Adrenal gland (tissue), 12 donors: ENCODE results near the gene ZNF821. TPM values are rescaled to one million over a fixed set of nuclear protein-coding genes. Genes with fewer than 3 reads are reported as not detected.

Source experiments
- DNase-seq, 7 donors: peaks; one replicate each; pipeline ENCODE4 v3.0.0-alpha.2; 2019 to 2020
- H3K27ac ChIP-seq, 5 donors: fragments of 200-600 bp; sonication (generic) in 4 of 5; 1 replicate in 3 of 5; 2 replicates in 2 of 5; pipeline versions ENCODE4 v1.5.1 to v1.8.0; 2016 to 2020; ENCODE audit warnings: mild to moderate bottlenecking in 1 of 5
- H3K27me3 ChIP-seq: fragments of 200-600 bp; 2 replicates; pipeline ENCODE4 v1.8.0; 2021
- H3K36me3 ChIP-seq, 2 donors: fragments of 200-600 bp; replicated peaks in 1 of 2; 1 replicate in 1 of 2; 2 replicates in 1 of 2; pipeline versions ENCODE4 v1.5.1 to v1.8.0; 2018 to 2022
- H3K4me1 ChIP-seq, 2 donors: fragments of 200-600 bp; replicated peaks in 1 of 2; 1 replicate in 1 of 2; 2 replicates in 1 of 2; pipeline versions ENCODE4 v1.5.1 to v1.8.0; 2018 to 2021
- H3K4me3 ChIP-seq, 4 donors: fragments of 200-600 bp; sonication (generic) in 3 of 4; one replicate each; pipeline ENCODE4 v1.5.1; 2016 to 2018
- H3K9me3 ChIP-seq, 3 donors: fragments of 200-600 bp; sonication (generic) in 1 of 3; replicated peaks in 1 of 3; 1 replicate in 2 of 3; 2 replicates in 1 of 3; pipeline versions ENCODE4 v1.5.1 to v1.8.0; 2016 to 2021
- CTCF ChIP-seq, 6 experiments: fragments of 450-650 bp in 4 of 6; fragments of 200-600 bp in 2 of 6; sonication (generic) in 1 of 6; IDR thresholded peaks; 1 replicate in 5 of 6; 2 replicates in 1 of 6; pipeline versions ENCODE4 v1.5.1 to v1.8.0; 2016 to 2021; ENCODE audit warnings: antibody characterized with exemption in 6 of 6, mild to moderate bottlenecking in 2 of 6, moderate library complexity in 1 of 6
- POLR2A ChIP-seq, 2 donors: fragments of 450-650 bp; IDR thresholded peaks; one replicate each; pipeline ENCODE4 v1.6.1; 2017; ENCODE audit warnings: antibody characterized with exemption in 2 of 2, mild to moderate bottlenecking in 2 of 2, moderate library complexity in 1 of 2
- WGBS, 4 donors: extraction: QIAGEN DNeasy Blood & Tissue Kit in 2 of 4; methylation state at CpG; one replicate each; pipeline versions ENCODE4 v1.1.5 to v1.1.7; 2013 to 2017; 5-methylcytosine and 5-hydroxymethylcytosine counted together
- intact Hi-C, 2 donors: fragments of 100-400 bp; cut with DNase I; formaldehyde crosslinking; loops; one replicate each; pipeline versions ENCODE4 v1.14.1 to v1.15.0; 2022 to 2023
- polyA plus RNA-seq, 3 donors: library from polyadenylated mRNA; stranded (reverse); fragments of 200-250 nt in 2 of 3; fragments of 350-450 nt in 1 of 3; fragmentation: Illumina TruSeq in 1 of 3; extraction: RNeasy Lipid Tissue Mini Kit (QIAGEN cat#74804) in 1 of 3; gene quantifications; one replicate each; pipeline ENCODE4 v1.2.3, GENCODE V29; 2013 to 2014
- total RNA-seq, 9 donors: library from RNA; depleted of rRNA in 4 of 9; stranded (reverse); fragments of >200 nt in 4 of 9; fragments of 120-200 nt in 1 of 9; fragmentation: NEBNext Ultra II Directional in 1 of 9; extraction: Animal tissue kit (Norgen Biotek cat#: 25700) in 1 of 9; gene quantifications; one replicate each; pipeline versions ENCODE4 v1.1.0 to v1.2.4, GENCODE V29; 2013 to 2023
- donor health status: healthy with polysubstance abuse.
- donor health status: Bipolar disorder and iron deficiency.
- donor health status: DM: yes; HTN: yes; CAD: no.
- donor health status: DM: no; HTN: no; CAD: no.
- donor health status: DM: no; HTN: no; CAD: no.
- donor health status: DM: yes; HTN: yes; CAD: no.

The ZNF821 gene
- total and polyA plus RNA-seq, 12 donors = 4.6 to 13.1 (median 7.2) TPM

- DNase-seq = peak in 1 of 7 donors; percentile 45
- TF ChIP-seq POLR2A (IDR thresholded peaks at IDR 0.05) (no peak), CTCF (IDR thresholded peaks at IDR 0.05) (no peak)
- Histone ChIP-seq H3K4me1 (peaks cover 6 to 11% of the 10 kb centered on the region in 2 donors), H3K9me3 (no peaks in the 10 kb centered on the region), H3K27ac (no peak overlapping the region), H3K36me3 (peaks cover 0 to 47% of the 10 kb centered on the region in 2 donors), H3K4me3 (no peak overlapping the region), H3K27me3 (no peaks in the 10 kb centered on the region)
- 95 to 99% (median 96%) methylated on average over 30 to 32 of the region's 32 CpGs for WGBS, 4 donors
- intact Hi-C loops = no loop called here
Measured at GRCh38 chr16:71859762-71860521, 24.0 kb downstream of the ZNF821 start.

GRCh38 chr16:71855937-71856662 lies 27.9 kb downstream of the ZNF821 start:
- no peak overlapping the region for H3K27ac ChIP-seq
- TF ChIP-seq POLR2A (IDR thresholded peaks at IDR 0.05) (no peak), CTCF (IDR thresholded peaks at IDR 0.05) (no peak)
- peaks cover 0 to 41% of the 10 kb centered on the region in 2 donors for H3K36me3 ChIP-seq
- peak in 1 of 7 donors; percentile 41 for DNase-seq
- H3K4me1 ChIP-seq = peaks cover 6 to 11% of the 10 kb centered on the region in 2 donors
- no peaks in the 10 kb centered on the region for H3K9me3 ChIP-seq
- intact Hi-C loops = no loop called here
- no peak overlapping the region for H3K4me3 ChIP-seq
- 85 to 90% (median 88%) methylated on average over 2 to 5 of the region's 5 CpGs for WGBS, 4 donors
- H3K27me3 ChIP-seq = no peaks in the 10 kb centered on the region

GRCh38 chr16:71854369-71854948 lies 29.5 kb downstream of the ZNF821 start:
- no peak for DNase-seq
- 82 to 86% (median 83%) methylated on average over 4 of the region's 4 CpGs for WGBS, 4 donors
- intact Hi-C loops = no loop called here
- Histone ChIP-seq H3K9me3 (no peaks in the 10 kb centered on the region), H3K27ac (no peak overlapping the region), H3K4me3 (no peak overlapping the region), H3K4me1 (peaks cover 6 to 11% of the 10 kb centered on the region in 2 donors), H3K36me3 (peaks cover 0 to 42% of the 10 kb centered on the region in 2 donors), H3K27me3 (no peaks in the 10 kb centered on the region)
- TF ChIP-seq POLR2A (IDR thresholded peaks at IDR 0.05) (no peak), CTCF (IDR thresholded peaks at IDR 0.05) (no peak)

GRCh38 chr16:71853413-71853812 lies 30.6 kb downstream of the ZNF821 start:
- peaks cover 0 to 2% of the 10 kb centered on the region in 2 donors for H3K4me1 ChIP-seq
- intact Hi-C loops = no loop called here
- no peaks in the 10 kb centered on the region for H3K27me3 ChIP-seq
- peaks cover 0 to 46% of the 10 kb centered on the region in 2 donors for H3K36me3 ChIP-seq
- WGBS, 4 donors = 63 to 73% (median 67%) methylated on average over 4 of the region's 4 CpGs
- H3K9me3 ChIP-seq = no peaks in the 10 kb centered on the region
- H3K4me3 ChIP-seq = no peak overlapping the region
- DNase-seq = no peak
- TF ChIP-seq CTCF (IDR thresholded peaks at IDR 0.05) (no peak), POLR2A (IDR thresholded peaks at IDR 0.05) (no peak)
- no peak overlapping the region for H3K27ac ChIP-seq
